H1 (cell line): ENCODE data around the gene DNAAF6.

Source experiments
- ATF3 ChIP-seq: IDR thresholded peaks from 2 replicates; pipeline ENCODE4 v1.6.1; 2011; ENCODE audit warnings: low read depth, mild to moderate bottlenecking, low read length; ENCODE audit not compliant: insufficient read depth
- CTCF ChIP-seq, 3 experiments: IDR thresholded peaks; 1 replicate in 2 of 3; 2 replicates in 1 of 3; pipeline versions ENCODE4 v1.5.1 to v1.6.1; 2011; ENCODE audit warnings: low read length in 3 of 3, mild to moderate bottlenecking in 3 of 3, inconsistent platforms in 2 of 3, low read depth in 1 of 3, moderate library complexity in 1 of 3; ENCODE audit not compliant: insufficient read depth in 1 of 3; ENCODE audit errors: control extremely low read depth in 1 of 3
- EGR1 ChIP-seq: IDR thresholded peaks from 2 replicates; pipeline ENCODE4 v1.6.1; 2011; ENCODE audit warnings: low read depth, low read length, borderline replicate concordance
- EP300 ChIP-seq, 2 experiments: IDR thresholded peaks; 1 replicate in 1 of 2; 2 replicates in 1 of 2; pipeline ENCODE4 v1.6.1; 2011 to 2012; ENCODE audit warnings: low read depth in 2 of 2, low read length in 2 of 2, mild to moderate bottlenecking in 2 of 2, borderline replicate concordance in 1 of 2, inconsistent platforms in 1 of 2, moderate library complexity in 1 of 2
- EZH2 ChIP-seq: fragments of 200-600 bp; sonication (generic); IDR thresholded peaks from 2 replicates; pipeline ENCODE4 v1.7.1; 2012; ENCODE audit warnings: low read depth, mild to moderate bottlenecking, moderate library complexity, low read length, inconsistent platforms; ENCODE audit not compliant: severe bottlenecking
- GTF2F1 ChIP-seq: IDR thresholded peaks from 2 replicates; pipeline ENCODE4 v1.6.1; 2012; ENCODE audit warnings: low read depth, low read length, improper control_type of control experiment, borderline replicate concordance
- MAX ChIP-seq: IDR thresholded peaks from 2 replicates; pipeline ENCODE4 v1.6.1; 2012; ENCODE audit warnings: inconsistent platforms
- NRF1 ChIP-seq: IDR thresholded peaks from 2 replicates; pipeline ENCODE4 v1.6.1; 2011; ENCODE audit warnings: mild to moderate bottlenecking, low read depth, low read length, improper control_type of control experiment
- POLR2AphosphoS5 ChIP-seq: IDR thresholded peaks from 2 replicates; pipeline ENCODE4 v1.6.1; 2011; ENCODE audit warnings: low read depth, low read length
- RNF2 ChIP-seq: fragments of 200-900, 300-1000 bp; sonication (generic); IDR thresholded peaks from 2 replicates; pipeline ENCODE4 v1.7.1; 2016; ENCODE audit warnings: borderline replicate concordance, low read depth, mild to moderate bottlenecking, antibody characterized with exemption, low read length; ENCODE audit not compliant: poor library complexity, severe bottlenecking; ENCODE audit errors: missing control alignments
- SUZ12 ChIP-seq: fragments of 200-600 bp; sonication (generic); IDR thresholded peaks from 2 replicates; pipeline ENCODE4 v1.6.1; 2012; ENCODE audit warnings: mild to moderate bottlenecking, inconsistent platforms, low read length, moderate library complexity, mixed read lengths
- TAF7 ChIP-seq: optimal IDR thresholded peaks from 2 replicates; pipeline ENCODE3; 2011; ENCODE audit warnings: low read depth, mild to moderate bottlenecking, inconsistent platforms, low read length, moderate library complexity, borderline replicate concordance
- ZNF274 ChIP-seq: IDR thresholded peaks from 2 replicates; pipeline ENCODE4 v1.7.0; 2012; ENCODE audit warnings: low read length, borderline replicate concordance; ENCODE audit errors: extremely low read depth

GRCh38 chrX:107207943-107208342 is 1.5 kb downstream of the DNAAF6 start:
- no peak for TF ChIP-seq CTCF (IDR thresholded peaks at IDR 0.05; ENCODE audit: control extremely low read depth in 1 of 3, insufficient read depth in 1 of 3, low read depth in 1 of 3, low read length in 3 of 3)
- no peak for TF ChIP-seq MAX
- no peak for TF ChIP-seq SUZ12
- TF ChIP-seq NRF1: no peak
- no peak for TF ChIP-seq EP300 (IDR thresholded peaks at IDR 0.05; ENCODE audit: borderline replicate concordance in 1 of 2, low read depth in 2 of 2, low read length in 2 of 2)
- no peak for TF ChIP-seq EGR1
- TF ChIP-seq POLR2AphosphoS5: no peak
- no peak for TF ChIP-seq ATF3
- no peak for TF ChIP-seq ZNF274
- no peak for TF ChIP-seq GTF2F1
- no peak for TF ChIP-seq EZH2
- no peak for TF ChIP-seq RNF2
- no peak for TF ChIP-seq TAF7
